AG09309 (cell line): ENCODE measurements around the gene PGM2.

Experiments used
- DNase-seq: peaks from one replicate; pipeline ENCODE4 v3.0.0-alpha.2; 2010; ENCODE audit warnings: low read depth
- H3K4me3 ChIP-seq: 2 replicates; pipeline ENCODE4 v1.5.1; 2011; ENCODE audit warnings: mild to moderate bottlenecking, low read depth, low read length, moderate library complexity; ENCODE audit not compliant: control insufficient read depth
- CTCF ChIP-seq: IDR thresholded peaks from 2 replicates; pipeline ENCODE4 v1.5.1; 2011; ENCODE audit warnings: mild to moderate bottlenecking, low read depth, low read length, inconsistent platforms; ENCODE audit not compliant: insufficient read depth, control insufficient read depth; ENCODE audit errors: missing control alignments

Gene PGM2

GRCh38 chr4:37902212-37902611 is 75.7 kb downstream of the PGM2 start:
- no peak for DNase-seq
- no peak overlapping the region for H3K4me3 ChIP-seq
- no peak for TF ChIP-seq CTCF

GRCh38 chr4:37902738-37903693 is 76.5 kb downstream of the PGM2 start:
- no peak overlapping the region for H3K4me3 ChIP-seq
- no peak for TF ChIP-seq CTCF
- no peak for DNase-seq

- no peak for DNase-seq
- H3K4me3 ChIP-seq = no peak overlapping the region
- no peak for TF ChIP-seq CTCF
Measured at GRCh38 chr4:37903901-37904300, 77.4 kb downstream of the PGM2 start.

GRCh38 chr4:37904824-37905223 is 78.3 kb downstream of the PGM2 start:
- TF ChIP-seq CTCF = no peak
- no peak for DNase-seq
- no peak overlapping the region for H3K4me3 ChIP-seq

GRCh38 chr4:37905533-37906169 is 79.2 kb downstream of the PGM2 start:
- no peak overlapping the region for H3K4me3 ChIP-seq
- no peak for TF ChIP-seq CTCF
- no peak for DNase-seq

- TF ChIP-seq CTCF = no peak
- H3K4me3 ChIP-seq = no peak overlapping the region
Measured at GRCh38 chr4:37908488-37909331, 82.2 kb downstream of the PGM2 start.

More at GRCh38 chr4:37908488-37909331, 82.2 kb downstream of the PGM2 start:
- no peak for DNase-seq
